Karpas-422 (cell line): ENCODE data around the gene ZNF26. TPM values are rescaled to one million over a fixed set of nuclear protein-coding genes. Genes with fewer than 3 reads are reported as not detected.
"Not testable (repeated sequence)": the region's sequence is repeated elsewhere in the genome, so short reads cannot be mapped to it uniquely, and the experiment has no call there.

Experiments
- DNase-seq: peaks from one replicate; pipeline ENCODE4 v3.0.0-alpha.2; 2015
- H2AFZ ChIP-seq: fragments of 200-600 bp; sonication (generic); 2 replicates; pipeline ENCODE4 v1.6.1; 2014; ENCODE audit warnings: antibody characterized with exemption, low read length, mixed read lengths
- H3K27ac ChIP-seq: fragments of 200-600 bp; sonication (generic); 2 replicates; pipeline ENCODE4 v1.5.1; 2014; ENCODE audit warnings: mild to moderate bottlenecking, low read length, moderate library complexity
- H3K27me3 ChIP-seq: fragments of 200-600 bp; sonication (generic); 2 replicates; pipeline ENCODE4 v1.6.1; 2014; ENCODE audit warnings: low read length, mixed read lengths
- H3K36me3 ChIP-seq: fragments of 200-600 bp; sonication (generic); 2 replicates; pipeline ENCODE4 v1.6.1; 2014; ENCODE audit warnings: low read length, mixed read lengths; ENCODE audit not compliant: insufficient read depth
- H3K4me1 ChIP-seq: fragments of 200-600 bp; sonication (generic); 2 replicates; pipeline ENCODE4 v1.6.1; 2014; ENCODE audit warnings: mild to moderate bottlenecking, low read length, mixed read lengths
- H3K4me2 ChIP-seq: fragments of 200-600 bp; sonication (generic); 2 replicates; pipeline ENCODE4 v1.6.1; 2014; ENCODE audit warnings: low read length, low read depth, mild to moderate bottlenecking; ENCODE audit not compliant: poor library complexity, severe bottlenecking
- H3K4me3 ChIP-seq: fragments of 200-600 bp; sonication (generic); 2 replicates; pipeline ENCODE4 v1.5.1; 2014; ENCODE audit warnings: mild to moderate bottlenecking, antibody characterized with exemption, low read length, mixed read lengths
- H3K79me2 ChIP-seq: fragments of 200-600 bp; sonication (generic); 2 replicates; pipeline ENCODE4 v1.6.1; 2014; ENCODE audit warnings: mild to moderate bottlenecking, low read length, mixed read lengths
- H3K9ac ChIP-seq: fragments of 200-600 bp; sonication (generic); 2 replicates; pipeline ENCODE4 v1.6.0; 2014; ENCODE audit warnings: low read length
- H3K9me2 ChIP-seq: fragments of 200-600 bp; sonication (generic), shearing (Covaris generic); replicated peaks from 2 replicates; pipeline ENCODE4 v1.6.0; 2014; ENCODE audit warnings: mild to moderate bottlenecking, low read length, moderate library complexity; ENCODE audit not compliant: insufficient read depth
- H3K9me3 ChIP-seq: fragments of 300-700, 200-600 bp; sonication (generic); 2 replicates; pipeline ENCODE4 v1.6.1; 2014; ENCODE audit warnings: low read length, mixed read lengths
- H4K20me1 ChIP-seq: fragments of 200-600 bp; sonication (generic); 2 replicates; pipeline ENCODE4 v1.6.1; 2014; ENCODE audit warnings: mild to moderate bottlenecking, antibody characterized with exemption, low read length, low read depth; ENCODE audit not compliant: insufficient read depth
- total RNA-seq: library from RNA; depleted of rRNA; stranded (reverse); fragments of >200 nt; shearing (Covaris generic); gene quantifications from 2 replicates; pipeline ENCODE4 v1.2.3, GENCODE V29; 2014; ENCODE audit warnings: low replicate concordance; rRNA removed

ZNF26 gene
- 12.7 and 15.5 TPM in 2 replicates for total RNA-seq

GRCh38 chr12:132986001-132986884 is at the start of gene ZNF26:
TSS of gene ZNF26 (plus strand) at chr12:132986367. CDS start at chr12:132986841, 474 bp downstream.
- Histone ChIP-seq H3K4me2 (peak within 1 kb of the TSS; percentile 75), H4K20me1 (no peaks in the 10 kb centered on the region), H3K9me3 (peaks cover 46% of the 10 kb centered on the region), H3K27ac (no peak within 1 kb of the TSS; the same call in 1 of the 2 replicates), H3K4me1 (peaks cover 12% of the 10 kb centered on the region), H3K79me2 (peaks cover 50% of the 10 kb centered on the region), H3K36me3 (peaks cover 33% of the 10 kb centered on the region), H2AFZ (peak within 1 kb of the TSS; percentile 96), H3K27me3 (no peaks in the 10 kb centered on the region), H3K4me3 (peak within 1 kb of the TSS; percentile 91), H3K9me2 (no peaks in the 10 kb centered on the region), H3K9ac (peak within 1 kb of the TSS; percentile 99)
- DNase-seq, result peak; percentile 98

- not testable (repeated sequence) for H3K79me2 ChIP-seq, H3K9ac ChIP-seq, H3K4me1 ChIP-seq, H3K4me3 ChIP-seq, H3K9me2 ChIP-seq, DNase-seq, H4K20me1 ChIP-seq, H3K27me3 ChIP-seq, H3K27ac ChIP-seq, H2AFZ ChIP-seq, H3K4me2 ChIP-seq
- H3K36me3 ChIP-seq, result peaks cover 21% of the 10 kb centered on the region
- peaks cover 20% of the 10 kb centered on the region for H3K9me3 ChIP-seq
Measured at GRCh38 chr12:132936921-132937320, 49.2 kb upstream of the ZNF26 start.

- H3K79me2 ChIP-seq, result no peaks in the 10 kb centered on the region
- H3K9me3 ChIP-seq, result peaks cover 18% of the 10 kb centered on the region
- H3K4me1 ChIP-seq, result no peaks in the 10 kb centered on the region
- H4K20me1 ChIP-seq, result no peaks in the 10 kb centered on the region
- H2AFZ ChIP-seq, result no peak overlapping the region
- no peak overlapping the region for H3K9ac ChIP-seq
- no peak overlapping the region for H3K4me3 ChIP-seq
- H3K4me2 ChIP-seq, result no peak overlapping the region
- H3K36me3 ChIP-seq, result peaks cover 24% of the 10 kb centered on the region
- H3K27ac ChIP-seq, result no peak overlapping the region
- H3K27me3 ChIP-seq, result no peaks in the 10 kb centered on the region
- H3K9me2 ChIP-seq, result no peaks in the 10 kb centered on the region
- DNase-seq, result no peak
Measured at GRCh38 chr12:132937476-132937875, 48.7 kb upstream of the ZNF26 start.

GRCh38 chr12:132938807-132939206 is 47.4 kb upstream of the ZNF26 start:
- not testable (repeated sequence) for H3K79me2 ChIP-seq, H2AFZ ChIP-seq, H3K9ac ChIP-seq, H3K9me2 ChIP-seq, H4K20me1 ChIP-seq, H3K4me2 ChIP-seq, H3K27ac ChIP-seq, DNase-seq, H3K4me3 ChIP-seq, H3K4me1 ChIP-seq, H3K27me3 ChIP-seq
- peaks cover 11% of the 10 kb centered on the region for H3K9me3 ChIP-seq
- H3K36me3 ChIP-seq, result peaks cover 26% of the 10 kb centered on the region

- Histone ChIP-seq H4K20me1 (no peaks in the 10 kb centered on the region), H3K27ac (no peak overlapping the region), H3K9ac (no peak overlapping the region), H3K4me2 (no peak overlapping the region), H3K9me3 (peaks cover 4% of the 10 kb centered on the region), H3K4me1 (no peaks in the 10 kb centered on the region), H3K4me3 (no peak overlapping the region), H3K27me3 (no peaks in the 10 kb centered on the region), H3K79me2 (no peaks in the 10 kb centered on the region), H3K9me2 (no peaks in the 10 kb centered on the region), H3K36me3 (peaks cover 34% of the 10 kb centered on the region), H2AFZ (no peak overlapping the region)
- no peak for DNase-seq
Measured at GRCh38 chr12:132940071-132940719, 46.0 kb upstream of the ZNF26 start.

GRCh38 chr12:132941336-132941954 is 44.7 kb upstream of the ZNF26 start:
- Histone ChIP-seq H3K9me2 (no peaks in the 10 kb centered on the region), H3K79me2 (no peaks in the 10 kb centered on the region), H3K9me3 (peaks cover 5% of the 10 kb centered on the region), H2AFZ (no peak overlapping the region), H3K27ac (no peak overlapping the region), H3K36me3 (peaks cover 43% of the 10 kb centered on the region), H3K9ac (no peak overlapping the region), H3K4me3 (no peak overlapping the region), H3K27me3 (no peaks in the 10 kb centered on the region), H3K4me2 (no peak overlapping the region), H4K20me1 (no peaks in the 10 kb centered on the region), H3K4me1 (no peaks in the 10 kb centered on the region)
- DNase-seq, result no peak

GRCh38 chr12:132942611-132943010 is 43.6 kb upstream of the ZNF26 start:
- DNase-seq, result no peak
- Histone ChIP-seq H3K27ac (no peak overlapping the region), H3K27me3 (no peaks in the 10 kb centered on the region), H3K4me1 (no peaks in the 10 kb centered on the region), H3K4me3 (no peak overlapping the region), H3K9me2 (no peaks in the 10 kb centered on the region), H3K9ac (no peak overlapping the region), H3K36me3 (peaks cover 44% of the 10 kb centered on the region), H3K79me2 (no peaks in the 10 kb centered on the region), H2AFZ (no peak overlapping the region), H3K9me3 (peaks cover 4% of the 10 kb centered on the region), H3K4me2 (no peak overlapping the region), H4K20me1 (no peaks in the 10 kb centered on the region)

- no peak overlapping the region for H3K9ac ChIP-seq
- no peaks in the 10 kb centered on the region for H3K9me2 ChIP-seq
- no peak overlapping the region for H3K4me3 ChIP-seq
- no peaks in the 10 kb centered on the region for H3K4me1 ChIP-seq
- no peaks in the 10 kb centered on the region for H4K20me1 ChIP-seq
- no peak for DNase-seq
- no peak overlapping the region for H3K27ac ChIP-seq
- peaks cover 6% of the 10 kb centered on the region for H3K79me2 ChIP-seq
- H3K4me2 ChIP-seq, result no peak overlapping the region
- H3K27me3 ChIP-seq, result no peaks in the 10 kb centered on the region
- peaks cover 44% of the 10 kb centered on the region for H3K36me3 ChIP-seq
- H2AFZ ChIP-seq, result no peak overlapping the region
- peaks cover 18% of the 10 kb centered on the region for H3K9me3 ChIP-seq
Measured at GRCh38 chr12:132945806-132946205, 40.4 kb upstream of the ZNF26 start.
